AG10803 (cell line): ENCODE measurements around the gene PDIA6.

Experiments
- DNase-seq: peaks from one replicate; pipeline ENCODE4 v3.0.0; 2010; ENCODE audit warnings: low read depth
- H3K4me3 ChIP-seq: 2 replicates; pipeline ENCODE4 v1.5.1; 2011; ENCODE audit warnings: mild to moderate bottlenecking, low read length, control low read depth
- TF ChIP-seq, protein P1 (sequence below): conservative IDR thresholded peaks from 2 replicates; pipeline ENCODE4 v1.5.1; 2011; ENCODE audit warnings: mild to moderate bottlenecking, low read length, control low read depth, inconsistent platforms

The PDIA6 gene

GRCh38 chr2:10802657-10803056 is 9.9 kb downstream of the PDIA6 start:
- TF ChIP-seq, protein P1, sequence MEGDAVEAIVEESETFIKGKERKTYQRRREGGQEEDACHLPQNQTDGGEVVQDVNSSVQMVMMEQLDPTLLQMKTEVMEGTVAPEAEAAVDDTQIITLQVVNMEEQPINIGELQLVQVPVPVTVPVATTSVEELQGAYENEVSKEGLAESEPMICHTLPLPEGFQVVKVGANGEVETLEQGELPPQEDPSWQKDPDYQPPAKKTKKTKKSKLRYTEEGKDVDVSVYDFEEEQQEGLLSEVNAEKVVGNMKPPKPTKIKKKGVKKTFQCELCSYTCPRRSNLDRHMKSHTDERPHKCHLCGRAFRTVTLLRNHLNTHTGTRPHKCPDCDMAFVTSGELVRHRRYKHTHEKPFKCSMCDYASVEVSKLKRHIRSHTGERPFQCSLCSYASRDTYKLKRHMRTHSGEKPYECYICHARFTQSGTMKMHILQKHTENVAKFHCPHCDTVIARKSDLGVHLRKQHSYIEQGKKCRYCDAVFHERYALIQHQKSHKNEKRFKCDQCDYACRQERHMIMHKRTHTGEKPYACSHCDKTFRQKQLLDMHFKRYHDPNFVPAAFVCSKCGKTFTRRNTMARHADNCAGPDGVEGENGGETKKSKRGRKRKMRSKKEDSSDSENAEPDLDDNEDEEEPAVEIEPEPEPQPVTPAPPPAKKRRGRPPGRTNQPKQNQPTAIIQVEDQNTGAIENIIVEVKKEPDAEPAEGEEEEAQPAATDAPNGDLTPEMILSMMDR: no peak
- DNase-seq: no peak
- no peak overlapping the region for H3K4me3 ChIP-seq

- no peak for DNase-seq
- no peak overlapping the region for H3K4me3 ChIP-seq
- TF ChIP-seq, protein P1: no peak
Measured at GRCh38 chr2:10800163-10800562, 12.4 kb downstream of the PDIA6 start.

- DNase-seq: no peak
- TF ChIP-seq, protein P1: no peak
- no peak overlapping the region for H3K4me3 ChIP-seq
Measured at GRCh38 chr2:10798783-10799182, 13.8 kb downstream of the PDIA6 start.

DNA sequence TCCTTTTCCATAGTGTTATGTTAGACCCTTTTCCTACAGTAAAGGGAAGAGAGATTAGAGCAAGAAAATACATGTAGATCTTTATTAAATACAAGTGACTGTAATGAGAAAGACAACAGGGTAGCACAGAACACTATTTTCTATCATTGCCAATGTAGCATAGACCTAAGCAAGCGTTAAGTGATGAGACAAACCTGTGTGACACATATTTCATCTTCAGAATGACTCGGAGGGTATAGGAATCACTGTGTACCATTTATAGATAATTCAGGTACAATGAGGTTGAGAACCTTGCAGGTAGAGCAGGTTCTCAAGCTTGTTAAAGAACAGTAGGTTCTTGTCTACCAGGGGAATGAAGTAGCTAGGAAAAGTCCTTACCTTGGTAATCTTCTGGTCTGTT is 15.9 kb downstream of the PDIA6 start:
- TF ChIP-seq, protein P1: no peak
- no peak for DNase-seq
- no peak overlapping the region for H3K4me3 ChIP-seq

DNA sequence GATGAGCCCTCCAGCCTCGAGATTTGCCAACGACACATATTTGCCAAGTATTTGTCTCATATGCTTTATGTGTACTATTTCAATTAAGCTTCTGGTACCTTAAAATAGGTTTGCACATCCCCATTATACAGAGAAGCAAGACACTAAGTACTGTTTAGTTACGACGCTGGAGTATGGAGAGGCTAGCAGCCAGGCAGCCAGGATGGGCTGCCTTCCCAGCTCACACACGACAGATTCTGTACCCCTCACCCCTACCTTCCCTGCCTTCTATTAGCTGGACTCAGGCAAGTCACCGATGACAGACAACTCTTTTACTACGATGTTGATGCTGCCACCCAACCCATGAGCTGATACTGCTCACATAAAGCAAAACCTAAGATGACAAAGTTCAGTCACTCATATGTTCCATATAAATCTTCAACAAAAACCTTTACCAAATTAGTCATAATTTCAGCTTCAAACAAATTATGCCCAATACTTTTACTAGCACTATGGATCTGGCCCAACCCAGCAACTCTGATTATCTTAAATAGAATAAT is 17.0 kb downstream of the PDIA6 start:
- no peak for DNase-seq
- TF ChIP-seq, protein P1: no peak
- H3K4me3 ChIP-seq: no peak overlapping the region

DNA sequence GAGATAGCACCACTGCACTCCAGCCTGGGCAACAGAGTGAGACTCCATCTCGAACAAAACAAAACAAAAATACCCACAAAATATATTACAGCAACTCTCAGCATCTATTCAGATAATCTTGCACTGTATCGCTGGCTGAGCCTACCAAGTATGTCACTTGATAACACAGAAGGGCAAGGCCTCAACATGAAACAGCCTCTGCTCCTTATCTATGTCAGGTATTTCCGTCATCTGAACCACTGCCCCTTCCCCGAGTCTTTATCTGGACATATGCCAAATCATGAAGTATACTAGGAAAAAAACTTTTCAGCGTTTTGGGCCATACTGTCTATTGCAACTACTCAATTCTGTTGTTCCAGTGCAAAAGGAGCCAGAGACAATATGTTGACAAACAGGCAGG is 17.7 kb downstream of the PDIA6 start:
- DNase-seq: no peak
- TF ChIP-seq, protein P1: no peak

DNA sequence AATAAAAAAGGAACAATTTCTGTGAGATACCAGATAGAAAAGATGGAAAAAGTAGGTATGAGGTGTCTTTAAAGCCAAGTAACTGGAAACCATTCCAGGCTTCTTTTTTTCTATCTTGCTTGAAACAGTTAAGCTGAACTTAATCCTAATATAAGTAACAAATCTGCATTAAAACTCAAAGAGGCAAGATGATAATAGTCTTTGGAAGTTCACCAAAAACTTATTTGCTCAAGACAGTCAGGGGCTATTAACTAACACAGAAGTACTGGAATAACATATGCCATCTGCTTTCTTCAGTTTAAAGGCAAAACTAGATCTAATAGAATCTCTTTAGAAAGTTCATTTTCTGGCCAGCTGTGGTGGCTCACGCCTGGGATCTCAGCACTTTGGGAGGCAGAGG is 18.8 kb downstream of the PDIA6 start:
- no peak overlapping the region for H3K4me3 ChIP-seq
- DNase-seq: no peak
- TF ChIP-seq, protein P1: no peak

More for the DNA sequence above, 17.7 kb downstream of the PDIA6 start:
- H3K4me3 ChIP-seq: no peak overlapping the region
